GM23338 (cell line): ENCODE results near the gene SF3B4. TPM values are rescaled to one million over a fixed set of nuclear protein-coding genes. Genes with fewer than 3 reads are reported as not detected.

ENCODE experiments used
- ATAC-seq: fragments of 200-7000 bp; cut with Tn5 transposase; 3 replicates; pipeline ENCODE4 v1.9.1; 2020
- DNase-seq: peaks from one replicate; pipeline ENCODE4 v3.0.0-alpha.2; 2015; ENCODE audit warnings: low spot score
- H2AFZ ChIP-seq: fragments of 200-600 bp; sonication (generic); 2 replicates; pipeline ENCODE4 v1.8.0; 2016; ENCODE audit warnings: antibody characterized with exemption, mild to moderate bottlenecking, moderate library complexity
- H3F3A ChIP-seq: fragments of 200-600 bp; sonication (generic); replicated peaks from 2 replicates; pipeline ENCODE4 v1.8.0; 2017; ENCODE audit warnings: antibody characterized with exemption, mixed run types, low read depth
- H3K27ac ChIP-seq: fragments of 200-600 bp; sonication (generic); 2 replicates; pipeline ENCODE4 v1.6.1; 2016; ENCODE audit warnings: low read depth
- H3K27me3 ChIP-seq: fragments of 200-600 bp; sonication (generic); 2 replicates; pipeline ENCODE4 v1.8.0; 2016; ENCODE audit warnings: mild to moderate bottlenecking, mixed run types, moderate library complexity; ENCODE audit not compliant: insufficient read depth
- H3K36me3 ChIP-seq: fragments of 200-600 bp; sonication (generic); 2 replicates; pipeline ENCODE4 v1.8.0; 2016; ENCODE audit warnings: mild to moderate bottlenecking; ENCODE audit not compliant: insufficient read depth
- H3K4me1 ChIP-seq: fragments of 200-600 bp; sonication (generic); 2 replicates; pipeline ENCODE4 v1.8.0; 2016; ENCODE audit warnings: mild to moderate bottlenecking, moderate library complexity; ENCODE audit not compliant: insufficient read depth
- H3K4me2 ChIP-seq: fragments of 200-600 bp; sonication (generic); 2 replicates; pipeline ENCODE4 v1.7.1; 2017; ENCODE audit warnings: mixed run types
- H3K4me3 ChIP-seq: fragments of 200-600 bp; sonication (generic); 2 replicates; pipeline ENCODE4 v1.6.1; 2016; ENCODE audit warnings: mixed run types
- H3K79me2 ChIP-seq: fragments of 200-600 bp; sonication (generic); replicated peaks from 2 replicates; pipeline ENCODE4 v1.8.0; 2017; ENCODE audit warnings: mild to moderate bottlenecking; ENCODE audit not compliant: insufficient read depth
- H3K9me2 ChIP-seq: fragments of 200-600 bp; sonication (generic); 2 replicates; pipeline ENCODE4 v1.8.0; 2017; ENCODE audit not compliant: insufficient read depth
- H4K20me1 ChIP-seq: fragments of 200-600 bp; sonication (generic); replicated peaks from 2 replicates; pipeline ENCODE4 v1.8.0; 2017; ENCODE audit warnings: mild to moderate bottlenecking; ENCODE audit not compliant: insufficient read depth
- H3K27ac Mint-ChIP-seq: 2 replicates; pipeline ENCODE4 v1.8.0; 2020; ENCODE audit warnings: inconsistent platforms, mild to moderate bottlenecking, moderate library complexity, mixed read lengths
- H3K27me3 Mint-ChIP-seq: 3 replicates; pipeline ENCODE4 v1.8.0; 2022; ENCODE audit warnings: low read depth, mild to moderate bottlenecking, moderate library complexity, mixed read lengths, inconsistent platforms; ENCODE audit not compliant: insufficient read depth, poor library complexity
- H3K36me3 Mint-ChIP-seq: 3 replicates; pipeline ENCODE4 v1.8.0; 2021; ENCODE audit warnings: low read depth, mild to moderate bottlenecking, inconsistent platforms, moderate library complexity, mixed read lengths
- H3K4me1 Mint-ChIP-seq: 3 replicates; pipeline ENCODE4 v1.8.0; 2020; ENCODE audit warnings: mild to moderate bottlenecking, inconsistent platforms, mixed read lengths
- H3K4me3 Mint-ChIP-seq: 3 replicates; pipeline ENCODE4 v1.8.0; 2021; ENCODE audit warnings: moderate library complexity, mild to moderate bottlenecking, inconsistent platforms, mixed read lengths
- H3K9me3 Mint-ChIP-seq: 3 replicates; pipeline ENCODE4 v1.8.0; 2020; ENCODE audit warnings: moderate library complexity, mild to moderate bottlenecking, inconsistent platforms, mixed read lengths
- CREB1 ChIP-seq: fragments of 250-450 bp; sonication (Bioruptor Pico); IDR thresholded peaks from 2 replicates; pipeline ENCODE4 v1.5.0; 2020; ENCODE audit warnings: low read depth, mild to moderate bottlenecking, moderate library complexity
- EZH2 ChIP-seq: fragments of 200-600 bp; sonication (generic); IDR thresholded peaks from one replicate; pipeline ENCODE4 v1.8.0; 2017; ENCODE audit warnings: antibody characterized with exemption, mild to moderate bottlenecking, low read depth; ENCODE audit not compliant: unreplicated experiment
- EZH2phosphoT487 ChIP-seq: fragments of 200-600 bp; sonication (generic); IDR thresholded peaks from one replicate; pipeline ENCODE4 v1.8.1; 2018; ENCODE audit warnings: antibody characterized with exemption; ENCODE audit not compliant: unreplicated experiment
- JUNB ChIP-seq: IDR thresholded peaks from one replicate; pipeline ENCODE4 v1.6.1; 2016; ENCODE audit warnings: antibody characterized with exemption; ENCODE audit not compliant: unreplicated experiment
- POLR2AphosphoS5 ChIP-seq: IDR thresholded peaks from 2 replicates; pipeline ENCODE4 v1.6.1; 2016; ENCODE audit warnings: antibody characterized with exemption, low read depth
- ZNF114 ChIP-seq: fragments of 250-450 bp; sonication (Bioruptor Pico); IDR thresholded peaks from 2 replicates; pipeline ENCODE4 v1.5.0; 2020; ENCODE audit warnings: mild to moderate bottlenecking, moderate library complexity
- ZNF331 ChIP-seq: fragments of 250-450 bp; sonication (Bioruptor Pico); IDR thresholded peaks from 2 replicates; pipeline ENCODE4 v1.5.0; 2020; ENCODE audit warnings: low read depth, mild to moderate bottlenecking, moderate library complexity
- ZNF462 ChIP-seq: fragments of 250-450 bp; sonication (Bioruptor Pico); IDR thresholded peaks from 2 replicates; pipeline ENCODE4 v1.5.0; 2020; ENCODE audit warnings: mild to moderate bottlenecking, moderate library complexity
- polyA plus RNA-seq: library from polyadenylated mRNA; unstranded; fragments of >200 nt; fragmentation: Nextera tagmentation; extraction: Ambion mirVana; gene quantifications from 2 replicates; pipeline ENCODE4 v1.2.1, GENCODE V29; 2016
- total RNA-seq: library from RNA; depleted of rRNA; stranded (reverse); fragments of >200 nt; shearing (Covaris generic); gene quantifications from 2 replicates; pipeline ENCODE4 v1.2.3, GENCODE V29; 2014
- TF ChIP-seq, protein P1 (sequence below): IDR thresholded peaks from one replicate; pipeline ENCODE4 v1.6.1; 2018; ENCODE audit warnings: antibody characterized with exemption; ENCODE audit not compliant: unreplicated experiment
- TF ChIP-seq, protein P2 (sequence below), 2 experiments: fragments of 200-600 bp in 1 of 2; sonication (generic) in 1 of 2; conservative IDR thresholded peaks; 2 replicates each; pipeline versions ENCODE4 v1.5.1 to v1.6.1; 2016 to 2017; ENCODE audit warnings: antibody characterized with exemption in 2 of 2, low read depth in 2 of 2, mild to moderate bottlenecking in 2 of 2, moderate library complexity in 1 of 2

Gene SF3B4
- total and polyA plus RNA-seq, 2 experiments from 2014 or later = 48.7 to 84.0 TPM

DNA sequence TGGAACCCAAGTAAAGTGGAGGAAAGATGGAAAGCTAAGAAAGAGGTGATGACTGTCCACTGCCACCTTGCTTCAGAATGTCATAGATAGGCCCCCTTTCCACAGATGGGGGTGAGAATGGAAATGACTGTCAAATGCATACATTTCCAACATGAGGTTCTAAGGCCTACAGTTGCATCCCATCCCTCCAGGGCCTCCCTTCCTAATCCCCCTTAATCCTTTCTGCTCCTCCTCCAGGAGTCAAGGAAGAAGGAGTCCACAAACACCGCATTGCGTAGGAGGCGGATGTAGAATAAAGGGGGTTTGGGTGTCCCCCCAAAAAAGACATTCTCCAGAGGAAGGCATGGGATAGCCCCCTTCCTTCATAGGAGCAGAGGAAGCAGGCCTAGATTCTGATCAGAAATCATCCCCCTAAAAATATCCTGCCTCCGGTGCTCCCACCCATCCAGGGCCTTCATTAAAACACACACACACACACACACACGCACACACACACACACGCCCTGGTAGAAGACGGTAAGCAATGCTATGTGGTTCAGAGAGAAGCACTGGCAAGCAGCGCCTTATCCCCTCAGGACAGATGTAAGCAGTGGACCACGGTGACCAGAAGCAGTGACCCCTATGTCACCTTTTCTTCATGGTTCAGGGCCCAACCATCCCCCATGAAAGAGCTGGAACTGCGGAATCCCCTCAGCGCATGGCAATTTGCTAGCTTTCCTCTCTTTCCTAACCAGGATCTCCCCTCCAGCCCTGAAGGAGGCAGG lies 12.0 kb downstream of the SF3B4 start:
- peaks cover 16% of the 10 kb centered on the region for H3K79me2 ChIP-seq
- peaks cover 20% of the 10 kb centered on the region for H3K4me1 ChIP-seq
- H3K27ac ChIP-seq = no peak overlapping the region
- H3K4me1 Mint-ChIP-seq = peaks cover 31% of the 10 kb centered on the region
- TF ChIP-seq EZH2 = no peak
- TF ChIP-seq POLR2AphosphoS5 = no peak
- TF ChIP-seq, protein P1, sequence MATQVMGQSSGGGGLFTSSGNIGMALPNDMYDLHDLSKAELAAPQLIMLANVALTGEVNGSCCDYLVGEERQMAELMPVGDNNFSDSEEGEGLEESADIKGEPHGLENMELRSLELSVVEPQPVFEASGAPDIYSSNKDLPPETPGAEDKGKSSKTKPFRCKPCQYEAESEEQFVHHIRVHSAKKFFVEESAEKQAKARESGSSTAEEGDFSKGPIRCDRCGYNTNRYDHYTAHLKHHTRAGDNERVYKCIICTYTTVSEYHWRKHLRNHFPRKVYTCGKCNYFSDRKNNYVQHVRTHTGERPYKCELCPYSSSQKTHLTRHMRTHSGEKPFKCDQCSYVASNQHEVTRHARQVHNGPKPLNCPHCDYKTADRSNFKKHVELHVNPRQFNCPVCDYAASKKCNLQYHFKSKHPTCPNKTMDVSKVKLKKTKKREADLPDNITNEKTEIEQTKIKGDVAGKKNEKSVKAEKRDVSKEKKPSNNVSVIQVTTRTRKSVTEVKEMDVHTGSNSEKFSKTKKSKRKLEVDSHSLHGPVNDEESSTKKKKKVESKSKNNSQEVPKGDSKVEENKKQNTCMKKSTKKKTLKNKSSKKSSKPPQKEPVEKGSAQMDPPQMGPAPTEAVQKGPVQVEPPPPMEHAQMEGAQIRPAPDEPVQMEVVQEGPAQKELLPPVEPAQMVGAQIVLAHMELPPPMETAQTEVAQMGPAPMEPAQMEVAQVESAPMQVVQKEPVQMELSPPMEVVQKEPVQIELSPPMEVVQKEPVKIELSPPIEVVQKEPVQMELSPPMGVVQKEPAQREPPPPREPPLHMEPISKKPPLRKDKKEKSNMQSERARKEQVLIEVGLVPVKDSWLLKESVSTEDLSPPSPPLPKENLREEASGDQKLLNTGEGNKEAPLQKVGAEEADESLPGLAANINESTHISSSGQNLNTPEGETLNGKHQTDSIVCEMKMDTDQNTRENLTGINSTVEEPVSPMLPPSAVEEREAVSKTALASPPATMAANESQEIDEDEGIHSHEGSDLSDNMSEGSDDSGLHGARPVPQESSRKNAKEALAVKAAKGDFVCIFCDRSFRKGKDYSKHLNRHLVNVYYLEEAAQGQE = no peak
- no peak for TF ChIP-seq EZH2phosphoT487
- TF ChIP-seq JUNB = no peak
- no peak for TF ChIP-seq ZNF114 (CRISPR knock-in tag)
- no peak for TF ChIP-seq ZNF462 (CRISPR knock-in tag)
- no peak for TF ChIP-seq ZNF331 (CRISPR knock-in tag)
- no peak for TF ChIP-seq CREB1 (CRISPR knock-in tag)
- TF ChIP-seq, protein P2, sequence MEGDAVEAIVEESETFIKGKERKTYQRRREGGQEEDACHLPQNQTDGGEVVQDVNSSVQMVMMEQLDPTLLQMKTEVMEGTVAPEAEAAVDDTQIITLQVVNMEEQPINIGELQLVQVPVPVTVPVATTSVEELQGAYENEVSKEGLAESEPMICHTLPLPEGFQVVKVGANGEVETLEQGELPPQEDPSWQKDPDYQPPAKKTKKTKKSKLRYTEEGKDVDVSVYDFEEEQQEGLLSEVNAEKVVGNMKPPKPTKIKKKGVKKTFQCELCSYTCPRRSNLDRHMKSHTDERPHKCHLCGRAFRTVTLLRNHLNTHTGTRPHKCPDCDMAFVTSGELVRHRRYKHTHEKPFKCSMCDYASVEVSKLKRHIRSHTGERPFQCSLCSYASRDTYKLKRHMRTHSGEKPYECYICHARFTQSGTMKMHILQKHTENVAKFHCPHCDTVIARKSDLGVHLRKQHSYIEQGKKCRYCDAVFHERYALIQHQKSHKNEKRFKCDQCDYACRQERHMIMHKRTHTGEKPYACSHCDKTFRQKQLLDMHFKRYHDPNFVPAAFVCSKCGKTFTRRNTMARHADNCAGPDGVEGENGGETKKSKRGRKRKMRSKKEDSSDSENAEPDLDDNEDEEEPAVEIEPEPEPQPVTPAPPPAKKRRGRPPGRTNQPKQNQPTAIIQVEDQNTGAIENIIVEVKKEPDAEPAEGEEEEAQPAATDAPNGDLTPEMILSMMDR (conservative IDR thresholded peaks at IDR 0.05; ENCODE audit: low read depth in 2 of 2) = no peak
- H3K9me2 ChIP-seq = no peaks in the 10 kb centered on the region
- H3K36me3 Mint-ChIP-seq = peaks cover 24% of the 10 kb centered on the region
- H2AFZ ChIP-seq = no peak overlapping the region
- H3K4me3 Mint-ChIP-seq = peak overlapping the region; percentile 96
- H3K27me3 ChIP-seq = no peaks in the 10 kb centered on the region
- no peak overlapping the region for H3K27ac Mint-ChIP-seq
- H3K27me3 Mint-ChIP-seq = peaks cover 15% of the 10 kb centered on the region
- H3K4me3 ChIP-seq = peak overlapping the region; percentile 95
- peaks cover 3% of the 10 kb centered on the region; the same call in 1 of the 2 replicates for H4K20me1 ChIP-seq
- no peaks in the 10 kb centered on the region for H3K36me3 ChIP-seq
- no peak for ATAC-seq
- H3K9me3 Mint-ChIP-seq = no peaks in the 10 kb centered on the region
- 0 out of 2 replicates have a peak, but pooled peaks cover 3% of the 10 kb centered on the region for H3F3A ChIP-seq
- no peak for DNase-seq
- H3K4me2 ChIP-seq = peak overlapping the region; percentile 93
